Aorta (tissue), 5 donors: Measurements from ENCODE around the gene KIF2C. TPM values are rescaled to one million over a fixed set of nuclear protein-coding genes. Genes with fewer than 3 reads are reported as not detected.
A peak's percentile ranks its signal among the peaks of the same experiment; 100 is the strongest.
"Not testable (repeated sequence)": the region's sequence is repeated elsewhere in the genome, so short reads cannot be mapped to it uniquely, and the experiment has no call there.

Experiments
- ATAC-seq: fragments of 200-7000 bp; cut with Tn5 transposase; one replicate; pipeline ENCODE4 v1.9.1; 2022; ENCODE audit warnings: moderate library complexity; ENCODE audit not compliant: low FRiP score
- DNase-seq, 2 donors: peaks; one replicate each; pipeline ENCODE4 v3.0.0-alpha.2; 2020
- H3K27ac ChIP-seq, 2 donors: one replicate each; pipeline ENCODE4 v1.5.1; 2013; ENCODE audit warnings: low read length in 2 of 2, mild to moderate bottlenecking in 2 of 2, moderate library complexity in 2 of 2, control low read depth in 1 of 2, inconsistent platforms in 1 of 2, low read depth in 1 of 2
- H3K27me3 ChIP-seq, 2 donors: one replicate each; pipeline ENCODE4 v1.6.1; 2013; ENCODE audit warnings: control low read depth in 1 of 2, low read length in 1 of 2, mild to moderate bottlenecking in 1 of 2, moderate library complexity in 1 of 2; ENCODE audit not compliant: insufficient read depth in 2 of 2, control insufficient read depth in 1 of 2
- H3K36me3 ChIP-seq, 2 donors: one replicate each; pipeline ENCODE4 v1.6.1; 2013; ENCODE audit warnings: control low read depth in 1 of 2, low read length in 1 of 2, mild to moderate bottlenecking in 1 of 2; ENCODE audit not compliant: insufficient read depth in 2 of 2, control insufficient read depth in 1 of 2
- H3K4me1 ChIP-seq, 2 donors: one replicate each; pipeline ENCODE4 v1.6.1; 2013; ENCODE audit warnings: low read length in 2 of 2, control low read depth in 1 of 2, mild to moderate bottlenecking in 1 of 2, moderate library complexity in 1 of 2; ENCODE audit not compliant: insufficient read depth in 2 of 2, control insufficient read depth in 1 of 2
- H3K4me3 ChIP-seq, 2 donors: one replicate each; pipeline ENCODE4 v1.5.1; 2013; ENCODE audit warnings: low read length in 2 of 2, control low read depth in 1 of 2, mild to moderate bottlenecking in 1 of 2
- H3K9me3 ChIP-seq: one replicate; pipeline ENCODE4 v1.6.1; 2013; ENCODE audit warnings: mild to moderate bottlenecking, low read length; ENCODE audit not compliant: control insufficient read depth
- WGBS, 2 donors: extraction: QIAGEN DNeasy Blood & Tissue Kit; methylation state at CpG; one replicate each; pipeline ENCODE4 v1.1.7; 2013; 5-methylcytosine and 5-hydroxymethylcytosine counted together
- intact Hi-C, 2 donors: fragments of 100-400 bp; cut with DNase I; formaldehyde crosslinking; loops; one replicate each; pipeline versions ENCODE4 v1.14.2 to v1.15.0; 2022
- polyA plus RNA-seq, 2 donors: library from polyadenylated mRNA; stranded (reverse); fragments of 200-250 nt; gene quantifications; one replicate each; pipeline ENCODE4 v1.2.3, GENCODE V29; 2013
- total RNA-seq, 2 donors: library from RNA; stranded (reverse); fragmentation: NEBNext Ultra II Directional; extraction: Animal tissue kit (Norgen Biotek cat#: 25700); gene quantifications; one replicate each; pipeline ENCODE4 v1.2.1, GENCODE V29; 2021
- donor health status: healthy with polysubstance abuse.
- donor health status: Bipolar disorder and iron deficiency.
- donor health status: DM: no; HTN: no; CAD: no.
- donor health status: DM: no; HTN: no; CAD: no.
- donor health status: DM: yes; HTN: yes; CAD: no.

The KIF2C gene
- total and polyA plus RNA-seq, 4 donors = 0.75 to 3.5 (median 1.6) TPM

DNA sequence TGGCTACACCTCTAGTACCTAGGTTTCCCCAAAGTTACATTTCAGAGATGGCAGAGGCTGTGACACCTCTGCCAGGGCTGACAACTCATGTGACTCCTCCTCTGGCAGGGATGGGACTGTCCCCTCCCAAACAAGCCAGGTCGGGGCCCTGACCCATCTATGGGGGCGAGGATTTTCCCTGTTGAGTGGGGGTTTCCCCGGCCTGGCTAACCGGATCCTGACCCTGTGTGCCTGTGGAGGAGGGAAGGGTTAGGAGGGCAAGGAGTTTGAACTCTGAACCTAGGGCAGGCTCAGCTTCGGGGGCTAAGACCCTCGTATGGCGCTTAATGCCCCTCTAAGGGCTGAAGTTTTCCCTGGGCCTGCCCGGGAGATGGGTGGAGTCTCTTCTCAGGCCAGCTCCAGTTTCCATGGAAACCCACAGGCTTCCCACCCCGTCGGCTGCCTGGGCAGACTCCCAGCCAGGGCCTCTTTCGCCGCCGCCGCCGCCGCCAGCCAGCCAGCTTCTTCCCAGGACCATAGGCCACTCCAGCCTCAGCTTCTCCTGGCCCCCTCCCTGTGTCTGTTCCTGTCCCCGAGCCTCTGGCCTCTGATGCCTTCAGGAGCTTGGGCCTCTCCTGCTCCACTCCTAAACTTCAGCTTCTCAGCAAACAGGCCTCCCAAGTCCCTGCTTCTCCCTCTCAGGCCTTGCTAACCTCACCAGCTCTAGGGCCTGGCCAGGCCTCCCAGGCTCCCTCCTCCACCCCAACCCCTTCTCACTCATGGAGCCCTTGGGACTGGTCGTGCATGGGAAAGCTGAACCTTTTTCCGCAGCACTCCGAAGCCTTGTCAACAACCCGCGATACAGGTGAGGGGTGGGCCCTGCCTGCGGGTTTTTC lies 68.7 kb downstream of the KIF2C start, which contains the start of gene BTBD19:
TSS of gene BTBD19 (plus strand) at position 461 of the 875 bp plus-strand sequence. CDS start at position 759, 298 bp downstream.
- H3K4me3 ChIP-seq = no peak within 1 kb of the TSS
- H3K27me3 ChIP-seq = no peaks in the 10 kb centered on the region
- DNase-seq = peak; percentile 93 to 94
- H3K9me3 ChIP-seq = no peaks in the 10 kb centered on the region
- peak; percentile 81 for ATAC-seq
- peaks cover 0 to 4% of the 10 kb centered on the region in 2 donors for H3K4me1 ChIP-seq
- intact Hi-C loops = loop anchor here in 1 of 2 donors (10.0 kb wide), 1 partner anchor 73 kb away; the partner anchor contains the start of genes KIF2C and RNU5D-1
- WGBS, 2 donors = 2% methylated on average over 23 of the region's 23 CpGs
- H3K27ac ChIP-seq = peak within 1 kb of the TSS; percentile 96 to 98
- H3K36me3 ChIP-seq = peaks cover 0 to 9% of the 10 kb centered on the region in 2 donors

DNA sequence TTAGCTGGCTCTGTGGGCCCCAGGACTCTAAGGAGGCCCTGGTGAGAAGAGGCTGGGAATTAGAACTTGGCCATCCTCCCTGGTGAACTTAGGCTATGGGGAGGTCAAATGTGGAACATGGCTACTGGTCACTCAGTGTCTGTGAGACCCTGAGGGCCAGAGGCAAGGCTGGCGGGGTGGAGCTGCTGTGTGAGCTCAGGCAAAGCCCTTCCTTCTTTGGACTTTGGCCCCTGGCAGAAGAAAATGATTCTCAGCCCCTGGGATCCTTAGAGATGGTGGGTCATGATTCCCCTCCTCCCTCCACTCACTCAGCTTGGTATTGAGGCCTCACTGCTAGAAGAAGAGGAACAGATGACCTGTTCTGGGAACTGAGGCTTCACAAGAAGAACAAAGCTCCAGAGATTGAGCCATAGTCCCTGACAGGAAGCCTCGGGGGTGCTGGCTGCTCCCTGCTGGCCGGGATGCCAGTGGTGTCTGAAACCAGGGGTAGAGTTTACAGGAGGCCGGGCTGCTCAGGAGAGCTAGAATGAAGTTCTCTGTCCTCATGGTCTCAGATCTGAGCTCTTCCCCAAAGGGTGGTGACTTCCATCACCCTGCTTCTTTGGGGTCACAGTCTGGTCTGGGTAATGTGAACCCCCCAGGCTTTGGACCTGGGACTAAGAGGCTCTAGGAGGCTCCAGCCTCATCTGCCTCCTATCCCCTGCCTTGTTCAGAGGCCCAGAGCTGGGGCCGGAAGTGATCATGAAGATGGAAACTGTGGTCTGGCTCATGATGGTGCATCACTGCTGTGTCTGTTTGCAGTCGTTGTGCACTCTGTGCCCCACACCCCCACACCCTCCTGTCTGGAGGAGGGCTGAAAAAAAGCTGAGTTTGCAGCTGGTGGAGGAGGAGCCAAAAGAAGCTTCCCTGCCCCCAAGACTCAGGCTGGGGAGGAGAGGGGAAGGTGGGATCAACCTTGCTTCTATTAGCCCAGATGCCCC lies 69.6 kb downstream of the KIF2C start:
- Histone ChIP-seq H3K27me3 (no peaks in the 10 kb centered on the region), H3K9me3 (no peaks in the 10 kb centered on the region), H3K4me3 (no peak overlapping the region), H3K36me3 (peaks cover 0 to 7% of the 10 kb centered on the region in 2 donors), H3K27ac (peak overlapping the region; percentile 96 to 98), H3K4me1 (peaks cover 0 to 4% of the 10 kb centered on the region in 2 donors)
- DNase-seq = peak; percentile 84 to 90
- intact Hi-C loops = loop anchor here in 1 of 2 donors (10.0 kb wide), 1 partner anchor 74 kb away; the partner anchor contains the start of genes KIF2C and RNU5D-1
- ATAC-seq = no peak
- WGBS, 2 donors = 12 to 13% methylated on average over 6 of the region's 6 CpGs

DNA sequence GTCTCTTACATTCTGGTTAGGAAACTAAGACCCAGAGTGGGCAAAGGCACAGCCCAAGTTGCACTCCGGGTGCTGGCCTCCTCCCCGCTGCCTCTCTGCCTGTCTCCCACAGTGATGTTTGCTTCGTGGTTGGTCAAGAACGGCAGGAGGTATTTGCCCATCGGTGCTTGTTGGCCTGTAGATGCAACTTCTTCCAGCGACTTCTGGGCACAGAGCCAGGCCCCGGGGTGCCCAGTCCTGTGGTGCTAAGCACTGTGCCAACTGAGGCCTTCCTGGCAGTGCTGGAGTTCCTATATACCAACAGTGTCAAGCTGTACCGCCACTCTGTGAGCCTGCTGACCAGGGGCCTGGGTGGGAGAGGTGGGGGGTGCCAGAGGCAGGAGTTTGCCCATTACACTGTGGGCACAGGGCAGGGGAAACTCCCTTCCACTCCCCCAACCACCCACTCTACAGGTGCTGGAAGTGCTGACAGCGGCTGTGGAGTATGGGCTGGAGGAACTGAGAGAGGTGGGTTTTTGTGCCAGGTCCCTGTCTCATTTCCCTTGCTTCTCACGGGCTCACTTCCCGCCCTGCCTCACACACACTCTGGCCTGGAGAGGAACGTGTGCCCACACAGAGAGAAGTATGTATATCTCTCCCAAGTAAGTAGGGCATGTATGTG lies 70.6 kb downstream of the KIF2C start:
- H3K9me3 ChIP-seq = no peaks in the 10 kb centered on the region
- H3K4me1 ChIP-seq = peaks cover 0 to 4% of the 10 kb centered on the region in 2 donors
- ATAC-seq (no peak), DNase-seq (peak; percentile 92)
- H3K4me3 ChIP-seq = no peak overlapping the region
- H3K27ac ChIP-seq = peak overlapping the region; percentile 38 to 98
- WGBS, 2 donors = 6 to 10% methylated on average over 12 of the region's 12 CpGs
- peaks cover 0 to 7% of the 10 kb centered on the region in 2 donors for H3K36me3 ChIP-seq
- intact Hi-C loops = no loop called here
- H3K27me3 ChIP-seq = no peaks in the 10 kb centered on the region

DNA sequence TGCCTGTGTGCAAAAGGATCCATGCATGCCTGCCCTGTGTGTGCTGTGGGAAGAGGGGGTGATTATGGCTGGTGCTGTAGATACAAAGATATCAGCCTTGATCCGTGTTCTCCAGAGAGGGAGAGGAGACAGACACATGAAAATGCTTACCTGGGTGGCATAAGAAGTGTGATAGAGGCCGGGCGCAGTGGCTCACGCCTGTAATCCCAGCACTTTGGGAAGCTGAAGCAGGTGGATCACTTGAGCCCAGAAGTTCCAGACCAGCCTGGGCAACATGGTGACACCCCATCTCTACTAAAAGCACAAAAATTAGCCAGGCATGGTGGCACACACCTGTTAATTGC lies 71.1 kb downstream of the KIF2C start:
- H3K4me3 ChIP-seq, intact Hi-C loops, H3K9me3 ChIP-seq, H3K36me3 ChIP-seq, ATAC-seq, H3K4me1 ChIP-seq, H3K27me3 ChIP-seq: not testable (repeated sequence)
- 84 to 85% methylated on average over 4 of the region's 4 CpGs for WGBS, 2 donors
- peak in 1 of 2 donors; percentile 36 for DNase-seq
- H3K27ac ChIP-seq = peak overlapping the region; percentile 38 to 98

DNA sequence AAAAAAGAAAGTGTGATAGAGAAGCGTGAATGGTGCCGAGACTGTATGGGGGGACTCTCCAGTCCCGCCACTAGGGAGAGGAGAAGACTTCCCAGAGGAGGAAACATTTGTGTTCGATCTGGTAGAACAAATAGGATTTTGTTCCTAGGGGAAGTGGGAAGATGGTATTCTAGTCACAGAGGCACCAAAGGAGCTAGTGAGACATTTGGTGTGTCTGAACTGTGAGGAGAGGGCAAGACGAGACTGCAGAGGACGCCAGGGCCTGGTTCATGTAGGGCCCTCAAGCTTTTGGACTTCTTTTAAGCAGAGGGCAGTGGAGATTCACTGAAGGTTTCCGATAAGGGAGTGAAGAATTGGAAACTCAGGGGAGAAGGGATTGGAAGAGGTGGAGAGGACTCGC lies 71.6 kb downstream of the KIF2C start:
- no peak overlapping the region for H3K4me3 ChIP-seq
- peaks cover 0 to 4% of the 10 kb centered on the region in 2 donors for H3K4me1 ChIP-seq
- intact Hi-C loops = no loop called here
- peak in 1 of 2 donors; percentile 26 for DNase-seq
- ATAC-seq = no peak
- 57% methylated on average over 8 of the region's 8 CpGs for WGBS, 2 donors
- H3K36me3 ChIP-seq = no peaks in the 10 kb centered on the region
- no peaks in the 10 kb centered on the region for H3K9me3 ChIP-seq
- H3K27ac ChIP-seq = peak overlapping the region; percentile 23 to 56
- H3K27me3 ChIP-seq = no peaks in the 10 kb centered on the region

DNA sequence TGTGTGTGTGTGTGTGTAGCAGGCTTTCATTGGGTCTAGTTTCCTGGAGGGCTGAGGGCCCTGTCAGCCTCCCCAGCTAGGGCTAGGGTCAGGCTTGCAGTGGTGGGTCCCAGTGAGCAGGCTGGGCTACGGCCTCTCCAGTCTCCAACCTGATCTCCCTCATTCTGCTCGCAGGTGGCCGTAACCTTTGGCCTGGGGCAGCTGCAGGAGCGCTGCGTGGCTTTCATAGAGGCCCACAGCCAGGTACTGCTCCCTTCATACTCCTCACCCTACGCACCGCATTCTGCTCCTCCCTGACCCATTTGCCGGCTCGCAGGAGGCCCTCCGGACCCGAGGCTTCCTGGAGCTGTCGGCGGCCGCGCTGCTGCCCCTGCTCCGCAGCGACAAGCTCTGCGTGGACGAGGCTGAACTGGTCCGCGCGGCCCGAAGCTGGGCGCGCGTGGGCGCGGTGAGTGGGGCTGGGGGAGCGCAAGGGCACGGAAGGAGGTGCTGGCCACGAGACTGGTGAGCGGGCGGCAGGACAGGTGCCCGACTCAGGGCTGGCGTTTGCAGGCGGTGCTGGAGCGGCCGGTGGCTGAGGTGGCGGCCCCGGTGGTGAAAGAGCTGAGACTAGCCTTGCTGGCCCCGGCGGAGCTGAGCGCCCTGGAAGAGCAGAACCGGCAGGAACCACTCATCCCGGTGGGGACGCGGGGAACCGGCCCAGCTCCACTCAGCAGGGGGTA lies 73.3 kb downstream of the KIF2C start:
- ATAC-seq = no peak
- intact Hi-C loops = no loop called here

DNA sequence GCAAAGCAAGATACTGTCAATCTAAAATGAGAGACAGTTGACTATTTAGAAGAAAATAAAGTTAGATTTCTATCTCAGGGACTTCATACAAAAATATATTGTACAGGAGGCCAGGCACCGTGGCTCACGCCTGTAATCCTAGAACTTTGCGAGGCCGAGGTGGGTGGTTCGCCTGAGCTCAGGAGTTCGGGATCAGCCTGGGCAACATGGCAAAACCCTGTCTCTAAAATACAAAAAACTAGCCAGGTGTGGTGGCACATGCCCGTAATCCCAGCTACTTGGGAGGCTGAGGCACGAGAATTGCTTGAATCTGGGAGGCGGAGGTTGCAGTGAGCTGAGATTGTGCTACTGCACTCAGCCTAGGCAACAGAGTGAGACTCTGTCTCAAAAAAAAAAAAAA lies 76.3 kb downstream of the KIF2C start:
- intact Hi-C loops, H3K4me3 ChIP-seq, H3K27me3 ChIP-seq, H3K9me3 ChIP-seq, ATAC-seq, H3K27ac ChIP-seq, H3K36me3 ChIP-seq, H3K4me1 ChIP-seq: not testable (repeated sequence)
- WGBS, 2 donors = 89 to 94% methylated on average over 9 of the region's 9 CpGs
- DNase-seq = peak; percentile 15 to 53

More for the DNA sequence above, 73.3 kb downstream of the KIF2C start:
- H3K4me3 ChIP-seq = no peak overlapping the region
- WGBS, 2 donors = 80% methylated on average over 47 to 48 of the region's 48 CpGs
- H3K9me3 ChIP-seq = no peaks in the 10 kb centered on the region
- no peaks in the 10 kb centered on the region for H3K27me3 ChIP-seq
- peak; percentile 55 to 80 for DNase-seq
- H3K27ac ChIP-seq = no peak overlapping the region
- H3K4me1 ChIP-seq = peaks cover 0 to 4% of the 10 kb centered on the region in 2 donors
- H3K36me3 ChIP-seq = no peaks in the 10 kb centered on the region
